DND-41 (cell line): ENCODE measurements around the gene CPNE9.

ENCODE experiments used
- CTCF ChIP-seq: IDR thresholded peaks from 2 replicates; pipeline ENCODE4 v1.5.1; 2012; ENCODE audit warnings: borderline replicate concordance, low read length, moderate library complexity, mild to moderate bottlenecking; ENCODE audit not compliant: poor library complexity, severe bottlenecking; ENCODE audit errors: extremely low read depth
- EZH2 ChIP-seq: IDR thresholded peaks from 3 replicates; pipeline ENCODE4 v1.6.1; 2012; ENCODE audit warnings: borderline replicate concordance, low read depth, mild to moderate bottlenecking, moderate library complexity, low read length, inconsistent platforms; ENCODE audit not compliant: severe bottlenecking

GRCh38 chr3:9675736-9676290 is 27.8 kb upstream of the CPNE9 start:
- no peak for TF ChIP-seq CTCF
- TF ChIP-seq EZH2, result no peak
